HG02970 (cell line): ENCODE data around the gene PRKCH.
A peak's percentile ranks its signal among the peaks of the same experiment; 100 is the strongest.

Experiments used
- ATAC-seq: cut with Tn5 transposase; IDR thresholded peaks from one replicate; pipeline ENCODE4 v1.9.1; 2021; ENCODE audit warnings: mild to moderate bottlenecking, moderate library complexity, moderate number of reproducible peaks; ENCODE audit not compliant: unreplicated experiment, low FRiP score

PRKCH gene

GRCh38 chr14:61557262-61557661 is 235.9 kb downstream of the PRKCH start:
- no peak for ATAC-seq

- no peak for ATAC-seq
Observed at GRCh38 chr14:61557854-61558253, 236.5 kb downstream of the PRKCH start.

GRCh38 chr14:61558271-61558670 is 236.9 kb downstream of the PRKCH start:
- no peak for ATAC-seq

GRCh38 chr14:61559641-61560201 is 238.3 kb downstream of the PRKCH start:
- ATAC-seq, result no peak

GRCh38 chr14:61560323-61560722 is 238.9 kb downstream of the PRKCH start:
- ATAC-seq, result no peak

GRCh38 chr14:61561104-61561503 is 239.7 kb downstream of the PRKCH start:
- no peak for ATAC-seq

- ATAC-seq, result no peak
Observed at GRCh38 chr14:61561657-61562276, 240.4 kb downstream of the PRKCH start.

GRCh38 chr14:61562321-61563161 is 241.2 kb downstream of the PRKCH start:
- ATAC-seq, result no peak

- no peak for ATAC-seq
Observed at GRCh38 chr14:61563162-61563511, 241.8 kb downstream of the PRKCH start.

GRCh38 chr14:61563880-61564617 is 242.7 kb downstream of the PRKCH start:
- no peak for ATAC-seq

GRCh38 chr14:61564618-61565091 is 243.3 kb downstream of the PRKCH start:
- no peak for ATAC-seq

- no peak for ATAC-seq
Observed at GRCh38 chr14:61565181-61565580, 243.8 kb downstream of the PRKCH start.

GRCh38 chr14:61565836-61566536 is 244.6 kb downstream of the PRKCH start:
- ATAC-seq, result no peak

- no peak for ATAC-seq
Observed at GRCh38 chr14:61566537-61567225, 245.3 kb downstream of the PRKCH start.

- ATAC-seq, result no peak
Observed at GRCh38 chr14:61567838-61568571, 246.6 kb downstream of the PRKCH start.

GRCh38 chr14:61568572-61569011 is 247.2 kb downstream of the PRKCH start:
- peak; percentile 72 for ATAC-seq

GRCh38 chr14:61569308-61569707 is 247.9 kb downstream of the PRKCH start:
- ATAC-seq, result no peak

- no peak for ATAC-seq
Observed at GRCh38 chr14:61569812-61570548, 248.6 kb downstream of the PRKCH start.
